Glomerular visceral epithelial cell (primary cell): ENCODE results near the gene ZNF92.
A peak's percentile ranks its signal among the peaks of the same experiment; 100 is the strongest.
"Not testable (repeated sequence)": the region's sequence is repeated elsewhere in the genome, so short reads cannot be mapped to it uniquely, and the experiment has no call there.

Experiments used
- DNase-seq: peaks from one replicate; pipeline ENCODE4 v3.0.0-alpha.2; 2016; ENCODE audit errors: extremely low spot score

The ZNF92 gene

DNA sequence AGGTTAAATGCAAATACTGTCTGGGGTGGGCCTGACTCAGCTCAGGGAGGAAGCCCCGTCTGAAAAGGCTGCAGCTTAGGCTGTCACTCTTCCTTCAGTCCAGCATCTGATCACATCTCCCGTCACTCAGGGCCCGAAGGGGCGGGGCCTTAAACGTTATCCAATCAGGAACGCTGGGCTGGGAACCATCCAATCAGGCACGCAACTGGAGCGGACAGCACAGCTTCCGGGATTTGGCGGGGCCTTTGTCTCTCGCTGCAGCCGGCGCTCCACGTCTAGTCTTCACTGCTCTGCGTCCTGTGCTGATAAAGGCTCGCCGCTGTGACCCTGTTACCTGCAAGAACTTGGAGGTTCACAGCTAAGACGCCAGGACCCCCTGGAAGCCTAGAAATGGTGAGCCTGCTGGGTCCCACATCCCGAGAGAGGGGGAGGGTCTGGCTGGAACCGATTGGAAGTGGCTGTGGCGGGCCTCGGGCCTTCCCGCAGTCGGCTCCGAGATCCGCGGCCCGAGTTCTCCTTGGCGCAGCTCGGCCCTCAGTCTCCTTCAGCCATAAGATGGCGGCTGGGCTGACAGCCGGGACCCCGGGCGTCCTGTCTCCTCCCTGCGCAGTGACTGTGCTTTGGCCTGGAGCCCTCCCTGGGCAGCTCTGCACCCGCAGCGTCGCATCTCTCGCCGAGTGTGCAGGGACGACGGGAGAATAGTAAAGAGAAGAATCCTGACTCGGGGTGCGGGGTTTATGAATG lies at the start of gene ZNF92:
ZNF92 (plus strand) TSS at position 248 of the 744 bp plus-strand sequence; CDS start at position 391, 143 bp downstream.
- peak; percentile 94 for DNase-seq

DNA sequence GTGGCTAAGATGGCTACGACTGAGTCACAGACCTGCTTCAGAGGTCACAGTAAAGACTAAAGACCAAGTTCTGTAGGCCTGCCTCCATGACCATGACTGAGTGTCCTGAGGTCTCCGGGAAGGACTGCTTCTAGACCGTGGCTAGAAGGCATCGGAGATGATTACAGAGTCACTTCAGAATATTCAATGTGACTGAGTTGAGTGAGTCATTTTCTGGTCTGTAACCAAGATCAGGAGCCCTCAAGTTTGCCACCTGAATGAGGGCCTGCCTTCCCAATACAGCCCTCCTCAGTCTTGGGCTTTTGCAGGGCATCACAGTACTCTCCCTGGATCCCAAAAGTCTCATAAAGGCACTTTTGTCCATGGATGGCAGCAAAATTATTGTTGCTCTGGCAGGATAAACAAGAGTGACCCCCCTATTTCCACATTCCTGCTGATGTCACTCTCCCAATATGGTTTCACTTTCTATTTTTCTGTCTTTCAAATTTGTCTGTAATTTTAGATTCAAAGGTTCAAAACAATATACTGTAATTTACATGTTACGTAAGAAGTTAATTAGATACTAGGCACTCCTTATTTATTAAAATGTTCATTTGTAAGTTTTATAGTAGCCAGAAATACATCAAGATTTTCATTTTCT lies 47.7 kb upstream of the ZNF92 start:
- no peak for DNase-seq

DNA sequence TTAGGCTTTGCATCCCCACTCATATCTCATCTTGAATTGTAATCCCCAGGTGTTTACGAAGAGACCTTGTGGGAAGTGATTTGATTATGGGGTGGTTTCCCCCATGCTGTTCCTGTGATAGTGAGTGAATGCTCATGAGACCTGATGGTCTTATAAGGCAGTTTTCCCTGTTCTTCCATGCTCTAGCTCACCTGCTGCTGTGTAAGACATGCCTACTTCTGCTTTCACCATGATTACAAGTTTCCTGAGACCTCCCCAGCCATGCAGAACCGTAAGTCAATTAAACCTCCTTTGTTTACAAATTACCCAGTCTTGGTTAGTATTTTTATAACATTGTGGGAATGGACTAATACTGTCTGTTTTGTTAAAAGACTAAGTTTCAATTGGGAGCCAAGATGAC lies 35.3 kb upstream of the ZNF92 start:
- DNase-seq: no peak

DNA sequence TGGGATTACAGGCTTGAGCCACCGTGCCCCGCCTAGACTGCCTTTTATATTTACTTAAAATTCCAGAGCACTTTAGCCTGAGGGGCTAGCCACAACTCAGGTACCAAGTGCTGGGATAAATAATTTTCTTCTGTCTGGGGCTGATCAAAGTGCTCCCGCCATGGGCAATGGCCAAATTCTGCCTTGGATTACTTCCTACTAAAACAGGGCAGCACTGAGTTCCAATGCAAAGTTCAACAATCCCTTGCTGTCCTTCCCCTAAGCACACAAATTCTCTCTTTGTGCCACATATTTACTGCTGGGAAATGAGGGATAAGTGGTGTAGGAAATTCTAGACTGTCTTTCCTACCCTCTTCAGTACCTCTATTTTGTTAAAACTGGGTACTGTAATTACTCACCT lies 34.4 kb upstream of the ZNF92 start:
- no peak for DNase-seq

DNA sequence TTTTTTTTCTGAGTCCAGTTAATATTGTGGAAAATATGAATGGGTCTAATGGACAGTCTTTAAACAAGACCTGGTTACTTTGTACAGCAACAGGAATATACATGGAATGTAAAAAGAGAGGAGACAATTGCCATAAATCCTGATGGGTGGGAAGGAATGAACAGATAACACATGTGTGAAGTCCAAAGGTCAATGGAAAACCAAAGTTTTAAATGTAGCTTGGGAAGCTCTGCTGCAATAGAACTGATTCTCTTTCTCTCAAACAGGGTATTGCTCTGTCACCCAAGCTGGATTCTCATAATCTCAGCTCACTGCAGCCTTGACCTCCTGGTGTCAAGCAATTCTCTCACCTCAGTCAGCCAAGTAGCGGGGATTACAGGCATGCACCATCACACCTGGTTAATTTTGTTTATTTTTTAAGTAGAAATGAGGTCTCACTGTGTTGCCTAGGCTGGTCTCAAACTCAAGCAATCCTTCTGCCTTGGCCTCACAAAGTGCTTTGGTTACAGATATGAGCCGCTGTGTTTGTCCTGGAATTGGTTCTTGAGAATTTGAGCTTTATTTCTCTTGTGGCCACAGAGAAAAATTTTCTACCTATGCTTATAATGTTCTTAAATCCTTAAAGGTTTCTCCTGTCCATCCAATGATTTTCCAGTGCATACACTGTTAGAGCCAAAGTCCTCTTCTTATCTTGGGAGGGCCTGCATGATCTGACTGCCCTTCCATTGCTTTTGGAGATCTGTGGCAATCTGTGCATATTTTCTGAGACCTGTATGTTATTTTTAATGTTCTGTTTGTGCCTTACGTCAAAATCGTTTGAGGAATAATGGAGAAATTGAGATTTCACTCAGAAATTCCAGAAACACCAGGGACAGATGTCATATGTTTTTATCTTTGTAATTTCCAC lies 30.7 kb upstream of the ZNF92 start:
- DNase-seq: no peak

DNA sequence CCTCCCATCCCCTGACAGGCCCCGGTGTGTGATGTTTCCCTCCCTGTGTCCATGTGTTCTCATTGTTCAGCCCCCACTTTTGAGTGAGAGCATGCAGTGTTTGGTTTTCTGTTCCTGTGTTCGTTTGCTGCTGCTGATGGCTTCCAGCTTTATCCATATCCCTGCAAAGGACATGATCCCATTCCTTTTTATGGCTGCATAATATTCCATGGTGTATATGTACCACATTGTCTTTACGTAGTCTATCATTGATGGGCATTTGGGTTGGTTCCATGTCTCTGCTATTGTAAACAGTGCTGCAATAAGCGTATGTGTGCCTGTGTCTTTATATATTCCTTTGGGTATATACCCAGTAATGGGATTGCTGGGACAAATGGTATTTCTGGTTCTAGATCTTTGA lies 29.1 kb upstream of the ZNF92 start:
- not testable (repeated sequence) for DNase-seq

DNA sequence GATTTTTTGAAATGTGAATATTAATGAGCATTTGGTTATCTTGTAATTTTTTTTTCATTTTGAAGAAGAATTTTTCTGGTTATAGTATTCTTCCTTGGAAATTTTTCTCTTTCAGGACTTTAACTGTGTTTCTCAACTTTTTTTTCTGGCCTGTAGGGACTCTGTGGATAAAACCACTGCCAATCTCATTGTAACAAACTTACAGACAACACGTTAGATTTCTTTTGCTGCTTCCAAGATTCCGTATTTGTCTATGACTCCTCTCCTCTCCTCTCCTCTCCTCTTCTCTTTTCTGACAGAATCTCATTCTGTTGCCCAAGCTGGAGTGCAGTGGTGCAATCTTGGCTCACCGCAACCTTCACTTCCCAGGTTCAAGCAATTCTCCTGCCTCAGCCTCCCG lies 19.4 kb upstream of the ZNF92 start:
- DNase-seq: no peak

DNA sequence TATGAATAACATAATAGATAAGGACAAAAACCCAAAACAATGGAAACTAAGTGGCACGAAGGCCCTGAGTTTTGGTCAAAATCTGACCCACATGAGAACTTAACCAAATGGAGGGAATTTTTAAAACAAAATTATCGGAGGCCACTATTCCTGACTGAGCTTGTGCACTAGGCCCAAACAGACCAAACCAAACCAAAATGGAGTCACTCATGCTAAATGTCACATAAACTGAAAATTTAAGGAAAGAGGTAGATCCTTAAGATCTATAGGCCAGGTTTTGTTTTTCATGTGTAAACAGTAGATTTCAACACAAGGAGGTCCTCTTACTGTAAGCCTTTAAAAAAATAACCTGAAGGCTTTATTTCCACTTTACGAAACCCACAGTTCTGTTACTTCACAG lies 3.8 kb upstream of the ZNF92 start:
- no peak for DNase-seq

DNA sequence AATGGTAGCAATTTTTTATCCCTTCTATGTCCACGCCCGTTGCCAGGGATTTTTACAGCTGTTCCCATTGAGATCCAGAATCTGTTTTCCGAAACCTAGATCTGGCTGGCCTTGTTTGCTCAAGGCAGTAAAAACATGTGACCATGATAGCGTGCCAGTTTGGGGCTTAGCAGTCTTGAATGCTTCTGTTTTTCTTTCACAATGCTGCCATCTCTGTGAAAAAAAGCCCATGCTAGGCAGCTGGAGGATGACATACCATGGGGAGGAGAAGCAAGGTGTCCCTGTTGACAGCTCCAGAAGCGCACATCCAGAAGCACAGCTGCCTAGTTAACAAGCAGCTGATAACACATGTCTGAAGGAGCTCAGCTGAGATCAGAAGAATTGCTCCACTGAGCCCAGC lies 2.2 kb upstream of the ZNF92 start:
- no peak for DNase-seq

DNA sequence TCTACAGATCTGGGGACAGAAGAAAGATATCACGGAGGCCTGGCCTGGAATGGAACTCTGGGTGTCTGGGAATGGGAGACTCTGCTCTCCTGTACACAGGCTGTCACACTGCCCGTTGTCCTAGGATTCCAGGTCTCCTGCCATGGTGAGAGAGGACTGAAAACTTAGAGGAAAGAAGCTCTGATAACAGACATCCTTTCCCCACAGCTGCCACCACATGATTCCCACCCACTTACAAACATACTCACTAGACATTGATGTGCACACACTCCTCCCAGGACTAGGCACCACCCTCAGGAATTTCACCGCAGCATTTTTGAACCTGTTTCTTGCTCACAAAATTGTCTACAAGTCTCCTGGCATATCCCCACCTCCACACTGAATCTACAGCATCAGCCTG lies 5.7 kb downstream of the ZNF92 start:
- DNase-seq: peak; percentile 49

DNA sequence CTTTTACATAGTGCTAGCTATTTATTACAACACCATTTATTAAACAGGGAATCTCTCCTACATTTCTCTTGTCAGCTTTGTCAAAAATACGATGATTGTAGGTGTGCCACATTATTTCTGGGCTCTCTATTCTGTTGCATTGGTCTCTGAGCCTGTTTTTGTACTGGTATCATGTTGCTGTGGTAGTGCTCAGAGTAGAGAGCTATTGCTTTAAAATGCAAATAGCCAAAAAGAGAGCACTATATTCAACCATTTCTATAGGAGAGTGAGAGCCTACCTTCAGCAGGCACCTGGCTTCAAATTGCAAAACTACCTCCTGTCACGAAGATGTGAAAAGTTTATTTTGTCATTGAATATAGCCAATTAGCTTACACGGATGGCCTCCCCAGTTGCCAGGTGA lies 8.1 kb downstream of the ZNF92 start:
- no peak for DNase-seq

DNA sequence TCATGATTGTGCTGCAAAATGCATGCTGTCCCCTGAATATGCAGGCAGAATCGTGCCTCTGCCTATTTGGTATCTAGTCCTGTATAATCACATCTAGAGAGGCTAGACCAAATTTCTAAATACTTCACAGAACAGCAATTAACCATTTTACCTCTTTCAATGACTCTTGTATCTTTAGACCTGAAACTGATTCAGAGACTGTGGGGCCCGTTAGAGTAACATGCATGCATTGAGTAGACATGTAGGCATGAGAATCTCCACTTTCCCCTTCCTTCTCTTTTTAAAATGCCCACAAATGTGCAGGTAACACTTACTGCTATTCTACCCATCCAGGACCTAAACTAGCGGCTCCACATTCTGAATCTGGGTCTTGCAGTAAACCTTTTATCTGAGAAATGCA lies 8.8 kb downstream of the ZNF92 start:
- DNase-seq: no peak

DNA sequence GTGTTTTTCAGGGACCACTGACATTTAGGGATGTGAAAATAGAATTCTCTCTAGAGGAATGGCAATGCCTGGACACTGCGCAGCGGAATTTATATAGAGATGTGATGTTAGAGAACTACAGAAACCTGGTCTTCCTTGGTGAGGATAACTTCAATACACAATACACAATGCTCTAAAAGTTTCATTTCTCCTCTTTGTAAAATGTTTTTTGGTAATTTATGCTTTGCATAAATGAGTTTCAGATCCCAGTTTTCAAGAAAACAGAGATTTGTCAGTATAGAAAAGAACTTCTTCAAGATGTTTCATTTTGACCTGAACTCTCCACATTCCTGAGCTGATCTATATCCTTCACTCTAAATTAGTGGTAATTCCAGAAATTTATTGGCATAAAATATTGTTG lies 14.2 kb downstream of the ZNF92 start:
- no peak for DNase-seq

DNA sequence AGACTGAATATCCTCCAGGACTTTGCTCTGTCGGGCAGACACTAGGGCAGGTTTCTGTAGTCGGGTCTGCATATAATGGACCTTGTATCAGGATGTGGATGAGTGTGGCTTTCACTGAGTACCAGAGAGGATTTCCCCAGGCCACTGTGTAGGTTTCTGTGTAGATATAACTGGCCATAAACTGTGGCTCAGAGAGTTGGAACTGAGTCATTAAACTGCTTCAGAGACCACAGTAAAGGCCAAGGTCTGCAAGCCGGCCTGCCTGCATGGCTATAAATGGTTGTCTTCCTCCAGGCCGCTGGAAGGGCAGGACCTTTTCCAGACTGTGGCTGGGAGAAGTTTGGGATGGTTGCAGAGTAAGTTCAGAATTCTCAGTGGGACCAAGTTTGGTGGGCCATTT lies 16.9 kb downstream of the ZNF92 start:
- no peak for DNase-seq

DNA sequence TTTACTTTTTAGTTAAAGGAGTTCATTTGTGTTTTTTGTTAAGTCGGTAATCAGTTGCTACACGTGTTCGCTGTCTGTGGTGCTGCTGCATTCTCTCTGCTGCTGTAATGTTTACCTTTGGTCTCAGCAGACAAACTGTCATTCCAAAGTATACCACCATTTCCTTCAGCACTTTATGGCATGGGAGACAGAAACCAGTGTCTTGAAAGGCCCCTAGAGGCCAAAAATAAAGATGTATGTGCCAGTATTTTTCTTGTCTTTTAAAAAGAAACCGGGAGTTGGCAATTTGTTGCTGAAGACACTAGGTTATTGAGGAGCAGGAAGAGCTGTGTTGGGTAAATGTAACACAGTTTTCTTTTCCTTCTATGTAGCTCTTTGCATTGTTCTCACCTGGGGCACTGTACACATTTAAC lies 24.1 kb downstream of the ZNF92 start:
- DNase-seq: peak; percentile 27

DNA sequence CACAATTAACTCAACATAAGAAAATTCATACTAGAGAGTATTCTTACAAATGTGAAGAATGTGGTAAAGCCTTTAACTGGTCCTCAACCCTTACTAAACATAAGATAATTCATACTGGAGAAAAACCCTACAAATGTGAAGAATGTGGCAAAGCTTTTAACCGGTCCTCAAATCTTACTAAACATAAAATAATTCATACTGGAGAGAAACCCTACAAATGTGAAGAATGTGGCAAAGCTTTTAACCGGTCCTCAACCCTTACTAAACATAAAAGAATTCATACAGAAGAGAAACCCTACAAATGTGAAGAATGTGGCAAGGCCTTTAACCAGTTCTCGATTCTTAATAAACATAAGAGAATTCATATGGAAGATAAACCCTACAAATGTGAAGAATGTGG lies 25.0 kb downstream of the ZNF92 start:
- DNase-seq: not testable (repeated sequence)

DNA sequence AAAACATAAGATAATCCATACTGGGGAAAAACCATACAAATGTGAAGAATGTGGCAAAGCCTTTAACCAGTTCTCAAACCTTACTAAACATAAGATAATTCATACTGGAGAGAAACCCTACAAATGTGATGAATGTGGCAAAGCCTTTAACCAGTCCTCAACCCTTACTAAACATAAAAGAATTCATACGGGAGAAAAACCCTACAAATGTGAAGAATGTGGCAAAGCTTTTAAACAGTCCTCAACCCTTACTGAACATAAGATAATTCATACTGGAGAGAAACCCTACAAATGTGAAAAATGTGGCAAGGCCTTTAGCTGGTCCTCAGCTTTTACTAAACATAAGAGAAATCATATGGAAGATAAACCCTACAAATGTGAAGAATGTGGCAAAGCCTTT lies 25.4 kb downstream of the ZNF92 start:
- not testable (repeated sequence) for DNase-seq

DNA sequence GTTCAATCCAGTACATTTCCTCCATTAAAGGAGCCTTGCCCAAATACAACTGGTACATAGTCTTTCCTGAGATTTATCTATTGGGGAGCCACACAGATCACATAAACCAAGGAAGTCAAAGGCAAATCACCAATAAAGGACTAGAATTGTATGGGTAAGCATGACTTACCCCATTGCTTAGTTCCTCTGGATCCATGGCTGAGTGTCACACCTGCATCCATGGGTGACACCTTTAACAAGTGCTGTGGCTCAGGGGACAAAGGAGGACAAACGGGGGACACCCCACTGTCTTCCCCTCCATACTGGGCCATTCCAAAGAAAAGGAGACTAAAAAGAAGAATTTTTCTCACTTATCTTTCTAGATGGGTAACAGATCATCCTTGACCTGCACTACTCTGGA lies 30.4 kb downstream of the ZNF92 start:
- no peak for DNase-seq

DNA sequence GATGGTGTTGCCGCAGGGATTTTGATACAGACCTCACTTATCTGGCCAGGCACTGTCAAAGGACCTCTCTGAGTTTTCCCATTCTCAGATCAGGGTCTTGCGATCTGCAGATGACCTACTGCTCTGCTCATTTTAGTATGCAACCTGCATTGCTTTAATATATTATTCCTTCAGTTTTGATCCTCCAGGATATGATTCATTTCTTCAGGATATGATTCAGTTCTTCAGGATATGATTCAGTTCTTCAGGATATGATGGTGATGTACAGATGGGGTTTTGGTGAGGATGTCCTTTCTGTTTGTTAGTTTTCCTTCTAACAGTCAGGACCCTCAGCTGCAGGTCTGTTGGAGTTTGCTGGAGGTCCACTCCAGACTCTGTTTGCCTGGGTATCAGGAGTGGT lies 33.1 kb downstream of the ZNF92 start:
- not testable (repeated sequence) for DNase-seq

DNA sequence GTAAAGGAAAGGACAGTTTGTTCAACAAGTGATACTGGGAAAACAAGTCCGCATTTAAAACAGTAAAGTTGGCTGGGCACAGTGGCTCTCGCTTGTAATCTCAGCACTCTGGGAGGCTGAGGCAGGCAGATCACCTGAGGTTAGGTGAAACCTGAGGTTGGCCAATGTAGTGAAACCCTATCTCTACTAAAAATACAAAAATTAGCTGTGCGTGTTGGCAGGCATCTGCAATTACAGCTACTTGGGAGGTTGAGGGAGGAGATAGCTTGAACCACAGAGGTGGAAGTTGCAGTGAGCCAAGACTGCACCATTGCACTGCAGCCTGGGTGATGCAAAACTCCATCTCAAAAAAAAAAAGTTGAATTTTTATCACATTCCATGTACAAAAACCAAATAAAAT lies 35.7 kb downstream of the ZNF92 start:
- no peak for DNase-seq

DNA sequence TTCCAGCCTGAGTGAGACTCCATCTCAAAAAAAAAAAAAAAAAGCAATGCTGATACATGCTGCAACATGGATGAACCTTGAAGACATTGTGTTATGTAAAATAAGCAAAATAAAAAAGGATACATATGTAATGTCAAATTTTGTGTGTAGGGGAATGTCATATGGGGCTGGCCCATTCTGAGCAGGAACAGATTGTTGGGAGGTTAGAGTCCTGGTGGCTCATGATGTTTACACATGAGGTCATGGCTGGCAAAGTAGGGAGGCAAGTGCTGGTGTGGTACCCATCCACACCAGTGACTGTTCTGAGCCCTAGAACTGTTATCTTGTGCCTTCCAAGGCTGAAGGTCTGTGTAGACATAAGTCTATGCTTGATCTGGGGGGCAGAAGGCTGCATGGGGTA lies 37.6 kb downstream of the ZNF92 start:
- DNase-seq: no peak

DNA sequence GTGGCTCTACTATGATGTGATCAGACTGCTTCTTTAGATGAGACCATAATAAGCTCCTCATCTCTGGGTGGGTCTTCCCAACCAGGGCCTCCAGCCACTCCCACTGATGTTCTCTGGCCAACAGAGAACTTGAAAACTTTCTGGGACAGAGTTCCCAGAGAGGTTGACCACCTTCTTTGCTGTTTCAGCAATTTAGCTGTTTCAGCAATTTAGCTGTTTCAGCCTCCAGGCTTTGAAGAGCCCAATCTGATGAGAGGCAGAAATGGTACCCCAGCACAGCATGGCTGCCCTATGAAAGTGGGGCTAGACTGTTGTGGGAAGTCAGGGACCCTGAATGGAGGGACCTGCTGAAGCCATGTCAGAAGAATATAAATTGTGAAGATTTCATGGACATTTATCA lies 49.0 kb downstream of the ZNF92 start:
- DNase-seq: no peak

DNA sequence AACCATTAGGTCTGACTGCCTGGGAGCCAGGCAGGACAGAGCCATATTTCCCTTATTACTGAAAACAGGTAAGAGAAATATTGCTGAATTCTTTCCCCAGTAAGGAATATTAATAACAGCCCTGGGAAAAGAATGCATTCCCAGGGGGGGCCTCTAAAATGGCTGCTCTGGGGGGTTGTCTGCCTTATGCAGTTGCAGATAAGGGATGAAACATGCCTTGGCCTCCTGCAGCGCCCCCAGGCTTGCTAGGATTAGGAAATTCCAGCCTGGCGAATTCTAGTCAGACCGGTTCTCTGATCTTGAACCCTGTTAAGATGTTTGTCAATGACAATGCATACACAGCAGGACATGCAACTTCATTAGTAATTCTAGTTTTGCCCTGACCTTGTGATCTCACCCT lies 49.6 kb downstream of the ZNF92 start:
- not testable (repeated sequence) for DNase-seq
